ENCODE data around the gene SLAMF1.
"Not testable (repeated sequence)": the region's sequence is repeated elsewhere in the genome, so short reads cannot be mapped to it uniquely, and the experiment has no call there.

The SLAMF1 gene

GRCh38 chr1:160584784-160585183 lies 62.1 kb downstream of the SLAMF1 start:
- DNase-seq, result no peak
- H3K27ac ChIP-seq, result no peak overlapping the region
- peaks cover 74% of the 10 kb centered on the region for H3K27me3 ChIP-seq (ENCODE audit: insufficient read depth, low read depth, severe bottlenecking)
- no peak overlapping the region for H3K4me3 ChIP-seq (ENCODE audit: low read depth, low read length)
- no peaks in the 10 kb centered on the region for H3K36me3 ChIP-seq
- H3K9me3 ChIP-seq (ENCODE audit: severe bottlenecking), result no peaks in the 10 kb centered on the region
- TF ChIP-seq CTCF (IDR thresholded peaks at IDR 0.05; ENCODE audit: low read depth, low read length), result no peak

- H3K36me3 ChIP-seq; DNase-seq; H3K27ac ChIP-seq; H3K4me3 ChIP-seq (ENCODE audit: low read depth, low read length); H3K9me3 ChIP-seq (ENCODE audit: severe bottlenecking): not testable (repeated sequence)
- H3K27me3 ChIP-seq (ENCODE audit: insufficient read depth, low read depth, severe bottlenecking), result peaks cover 71% of the 10 kb centered on the region
Observed at GRCh38 chr1:160582976-160583375, 63.9 kb downstream of the SLAMF1 start.

- no peak for TF ChIP-seq CTCF (IDR thresholded peaks at IDR 0.05; ENCODE audit: low read depth, low read length)
- DNase-seq, result no peak
- H3K27ac ChIP-seq, result no peak overlapping the region
- no peaks in the 10 kb centered on the region for H3K9me3 ChIP-seq (ENCODE audit: severe bottlenecking)
- H3K27me3 ChIP-seq (ENCODE audit: insufficient read depth, low read depth, severe bottlenecking), result peaks cover 70% of the 10 kb centered on the region
- no peaks in the 10 kb centered on the region for H3K36me3 ChIP-seq
- H3K4me3 ChIP-seq (ENCODE audit: low read depth, low read length), result no peak overlapping the region
Observed at GRCh38 chr1:160581961-160582360, 64.9 kb downstream of the SLAMF1 start.

- Histone ChIP-seq H3K27ac (no peak overlapping the region), H3K27me3 (ENCODE audit: insufficient read depth, low read depth, severe bottlenecking) (peaks cover 70% of the 10 kb centered on the region), H3K4me3 (ENCODE audit: low read depth, low read length) (no peak overlapping the region), H3K36me3 (no peaks in the 10 kb centered on the region), H3K9me3 (ENCODE audit: severe bottlenecking) (no peaks in the 10 kb centered on the region)
- DNase-seq, result no peak
- TF ChIP-seq CTCF (IDR thresholded peaks at IDR 0.05; ENCODE audit: low read depth, low read length), result no peak
Observed at GRCh38 chr1:160580221-160580812, 66.5 kb downstream of the SLAMF1 start.

- Histone ChIP-seq H3K27ac (no peak within 1 kb of the TSS), H3K9me3 (ENCODE audit: severe bottlenecking) (no peaks in the 10 kb centered on the region), H3K36me3 (no peaks in the 10 kb centered on the region), H3K27me3 (ENCODE audit: insufficient read depth, low read depth, severe bottlenecking) (peaks cover 70% of the 10 kb centered on the region), H3K4me3 (ENCODE audit: low read depth, low read length) (no peak within 1 kb of the TSS)
- no peak for TF ChIP-seq CTCF (IDR thresholded peaks at IDR 0.05; ENCODE audit: low read depth, low read length)
- DNase-seq, result no peak
Observed at GRCh38 chr1:160579216-160579701, 67.6 kb downstream of the SLAMF1 start, which contains the start of gene CD84. CD84 (minus strand) TSS chr1:160579496; CDS start chr1:160579437, 59 bp downstream.

GRCh38 chr1:160578525-160579191 lies 68.2 kb downstream of the SLAMF1 start:
- Histone ChIP-seq H3K27ac (no peak overlapping the region), H3K9me3 (ENCODE audit: severe bottlenecking) (no peaks in the 10 kb centered on the region), H3K27me3 (ENCODE audit: insufficient read depth, low read depth, severe bottlenecking) (peaks cover 70% of the 10 kb centered on the region), H3K36me3 (no peaks in the 10 kb centered on the region), H3K4me3 (ENCODE audit: low read depth, low read length) (no peak overlapping the region)
- no peak for TF ChIP-seq CTCF (IDR thresholded peaks at IDR 0.05; ENCODE audit: low read depth, low read length)
- no peak for DNase-seq
